Activated CD4-positive, alpha-beta memory T cell treated with anti-CD3 and anti-CD28 coated beads, Interleukin-2, amount 10 ng/mL, durations not matched to agents 7 days and 5 days (primary cell): Measurements from ENCODE around the gene PROZ. TPM values are rescaled to one million over a fixed set of nuclear protein-coding genes. Genes with fewer than 3 reads are reported as not detected.

ENCODE experiments used
- CTCF ChIA-PET: fragments of 350-600 bp; sonication (Branson Sonifier 250); formaldehyde crosslinking; loops from one replicate; lab custom pipeline; 2021; ENCODE audit warnings: antibody characterized with exemption, inconsistent platforms; lab: Charles Lee
- POLR2A ChIA-PET: fragments of 350-600 bp; sonication (Branson Sonifier 250); formaldehyde crosslinking; loops from one replicate; lab custom pipeline; 2021; ENCODE audit warnings: antibody characterized with exemption; lab: Charles Lee
- DNase-seq: peaks from one replicate; pipeline ENCODE4 v3.0.0-alpha.2; 2020
- H3K27ac Mint-ChIP-seq: one replicate; pipeline ENCODE4 v1.8.0; 2021; ENCODE audit warnings: mild to moderate bottlenecking, mixed read lengths
- H3K27me3 Mint-ChIP-seq: one replicate; pipeline ENCODE4 v1.8.0; 2021; ENCODE audit warnings: mixed read lengths
- H3K36me3 Mint-ChIP-seq: one replicate; pipeline ENCODE4 v1.8.0; 2021; ENCODE audit warnings: low read depth, mixed read lengths
- H3K4me1 Mint-ChIP-seq: one replicate; pipeline ENCODE4 v1.8.0; 2021; ENCODE audit warnings: mixed read lengths
- H3K4me3 Mint-ChIP-seq: one replicate; pipeline ENCODE4 v1.8.0; 2021; ENCODE audit warnings: mild to moderate bottlenecking, mixed read lengths
- H3K9me3 Mint-ChIP-seq: one replicate; pipeline ENCODE4 v1.8.0; 2021; ENCODE audit warnings: mixed read lengths
- total RNA-seq, 2 experiments: library from RNA; stranded (reverse); gene quantifications; one replicate each; pipeline ENCODE4 v1.2.3, GENCODE V29; 2021

Gene PROZ
- total RNA-seq, 2 experiments from 2014 or later = not detected

- Mint-ChIP-seq H3K36me3 (no peaks in the 10 kb centered on the region), H3K27ac (no peak overlapping the region), H3K27me3 (no peaks in the 10 kb centered on the region), H3K4me1 (no peaks in the 10 kb centered on the region), H3K4me3 (no peak overlapping the region), H3K9me3 (no peaks in the 10 kb centered on the region)
- ChIA-PET POLR2A (no interaction called here), CTCF (no interaction called here)
- no peak for DNase-seq
Observed at GRCh38 chr13:113116206-113116800, 42.1 kb upstream of the PROZ start.

GRCh38 chr13:113116871-113117271 lies 41.6 kb upstream of the PROZ start:
- no peaks in the 10 kb centered on the region for H3K27me3 Mint-ChIP-seq
- no peaks in the 10 kb centered on the region for H3K9me3 Mint-ChIP-seq
- H3K36me3 Mint-ChIP-seq = no peaks in the 10 kb centered on the region
- ChIA-PET POLR2A (no interaction called here), CTCF (no interaction called here)
- no peak overlapping the region for H3K4me3 Mint-ChIP-seq
- no peak for DNase-seq
- no peak overlapping the region for H3K27ac Mint-ChIP-seq
- H3K4me1 Mint-ChIP-seq = no peaks in the 10 kb centered on the region

GRCh38 chr13:113117335-113117872 lies 41.0 kb upstream of the PROZ start:
- Mint-ChIP-seq H3K4me1 (no peaks in the 10 kb centered on the region), H3K27me3 (no peaks in the 10 kb centered on the region), H3K36me3 (no peaks in the 10 kb centered on the region)

GRCh38 chr13:113117911-113118260 lies 40.6 kb upstream of the PROZ start:
- Mint-ChIP-seq H3K4me3 (no peak overlapping the region), H3K36me3 (no peaks in the 10 kb centered on the region), H3K4me1 (no peaks in the 10 kb centered on the region), H3K9me3 (no peaks in the 10 kb centered on the region), H3K27ac (no peak overlapping the region), H3K27me3 (no peaks in the 10 kb centered on the region)
- no peak for DNase-seq
- ChIA-PET POLR2A (no interaction called here), CTCF (no interaction called here)

More at GRCh38 chr13:113117335-113117872, 41.0 kb upstream of the PROZ start:
- H3K4me3 Mint-ChIP-seq = no peak overlapping the region
- no peaks in the 10 kb centered on the region for H3K9me3 Mint-ChIP-seq
- ChIA-PET POLR2A (no interaction called here), CTCF (no interaction called here)
- no peak overlapping the region for H3K27ac Mint-ChIP-seq
- DNase-seq = no peak

- DNase-seq = no peak
- no peaks in the 10 kb centered on the region for H3K4me1 Mint-ChIP-seq
Observed at GRCh38 chr13:113118261-113119021, 40.0 kb upstream of the PROZ start.

GRCh38 chr13:113119166-113119821 lies 39.2 kb upstream of the PROZ start:
- POLR2A ChIA-PET = no interaction called here
- Mint-ChIP-seq H3K4me3 (no peak overlapping the region), H3K27ac (no peak overlapping the region), H3K36me3 (no peaks in the 10 kb centered on the region), H3K9me3 (no peaks in the 10 kb centered on the region), H3K27me3 (no peaks in the 10 kb centered on the region), H3K4me1 (no peaks in the 10 kb centered on the region)
- CTCF ChIA-PET = no interaction called here
- DNase-seq = no peak

More at GRCh38 chr13:113118261-113119021, 40.0 kb upstream of the PROZ start:
- no peak overlapping the region for H3K27ac Mint-ChIP-seq
- no peaks in the 10 kb centered on the region for H3K36me3 Mint-ChIP-seq
- H3K9me3 Mint-ChIP-seq = no peaks in the 10 kb centered on the region
- no peak overlapping the region for H3K4me3 Mint-ChIP-seq
- CTCF ChIA-PET = no interaction called here
- POLR2A ChIA-PET = no interaction called here
- no peaks in the 10 kb centered on the region for H3K27me3 Mint-ChIP-seq

GRCh38 chr13:113119822-113120189 lies 38.6 kb upstream of the PROZ start:
- H3K36me3 Mint-ChIP-seq = no peaks in the 10 kb centered on the region
- DNase-seq = no peak
- H3K9me3 Mint-ChIP-seq = no peaks in the 10 kb centered on the region
- H3K4me1 Mint-ChIP-seq = no peaks in the 10 kb centered on the region
- ChIA-PET POLR2A (no interaction called here), CTCF (no interaction called here)
- H3K4me3 Mint-ChIP-seq = no peak overlapping the region
- no peaks in the 10 kb centered on the region for H3K27me3 Mint-ChIP-seq
- H3K27ac Mint-ChIP-seq = no peak overlapping the region

- ChIA-PET POLR2A (no interaction called here), CTCF (no interaction called here)
- no peaks in the 10 kb centered on the region for H3K27me3 Mint-ChIP-seq
- H3K36me3 Mint-ChIP-seq = no peaks in the 10 kb centered on the region
- H3K27ac Mint-ChIP-seq = no peak overlapping the region
- H3K9me3 Mint-ChIP-seq = no peaks in the 10 kb centered on the region
- no peak overlapping the region for H3K4me3 Mint-ChIP-seq
- no peak for DNase-seq
- no peaks in the 10 kb centered on the region for H3K4me1 Mint-ChIP-seq
Observed at GRCh38 chr13:113120300-113121182, 37.9 kb upstream of the PROZ start.

GRCh38 chr13:113121183-113121927 lies 37.1 kb upstream of the PROZ start:
- DNase-seq = no peak
- no peaks in the 10 kb centered on the region for H3K9me3 Mint-ChIP-seq
- peaks cover 6% of the 10 kb centered on the region for H3K27me3 Mint-ChIP-seq
- H3K27ac Mint-ChIP-seq = no peak overlapping the region
- ChIA-PET POLR2A (no interaction called here), CTCF (no interaction called here)
- no peaks in the 10 kb centered on the region for H3K4me1 Mint-ChIP-seq
- H3K36me3 Mint-ChIP-seq = no peaks in the 10 kb centered on the region
- no peak overlapping the region for H3K4me3 Mint-ChIP-seq

- no peaks in the 10 kb centered on the region for H3K36me3 Mint-ChIP-seq
- POLR2A ChIA-PET = no interaction called here
Observed at GRCh38 chr13:113121928-113122471, 36.4 kb upstream of the PROZ start.

GRCh38 chr13:113122550-113123225 lies 35.8 kb upstream of the PROZ start, which contains the start of gene F10:
F10 (plus strand) TSS chr13:113122799; CDS start chr13:113122856, 57 bp downstream.
- no peaks in the 10 kb centered on the region for H3K4me1 Mint-ChIP-seq
- no peak within 1 kb of the TSS for H3K27ac Mint-ChIP-seq
- peaks cover 12% of the 10 kb centered on the region for H3K27me3 Mint-ChIP-seq
- POLR2A ChIA-PET = no interaction called here
- no peaks in the 10 kb centered on the region for H3K36me3 Mint-ChIP-seq
- H3K4me3 Mint-ChIP-seq = no peak within 1 kb of the TSS
- no peak for DNase-seq
- no peaks in the 10 kb centered on the region for H3K9me3 Mint-ChIP-seq
- CTCF ChIA-PET = interaction anchor here (0.7 kb wide), 1 partner anchor 20 kb away, joined by 9 read pairs; no protein-coding TSS in a partner anchor

More at GRCh38 chr13:113121928-113122471, 36.4 kb upstream of the PROZ start:
- CTCF ChIA-PET = no interaction called here
- peaks cover 7% of the 10 kb centered on the region for H3K27me3 Mint-ChIP-seq
- DNase-seq = no peak
- no peak overlapping the region for H3K4me3 Mint-ChIP-seq
- H3K27ac Mint-ChIP-seq = no peak overlapping the region
- no peaks in the 10 kb centered on the region for H3K9me3 Mint-ChIP-seq
- H3K4me1 Mint-ChIP-seq = no peaks in the 10 kb centered on the region
